HG02642 (cell line): ENCODE measurements around the gene LITAF.
"Not testable (repeated sequence)": the region's sequence is repeated elsewhere in the genome, so short reads cannot be mapped to it uniquely, and the experiment has no call there.

ENCODE experiments used
- ATAC-seq: cut with Tn5 transposase; IDR thresholded peaks from one replicate; pipeline ENCODE4 v1.9.1; 2021; ENCODE audit warnings: mild to moderate bottlenecking; ENCODE audit not compliant: unreplicated experiment, poor library complexity

LITAF gene

DNA sequence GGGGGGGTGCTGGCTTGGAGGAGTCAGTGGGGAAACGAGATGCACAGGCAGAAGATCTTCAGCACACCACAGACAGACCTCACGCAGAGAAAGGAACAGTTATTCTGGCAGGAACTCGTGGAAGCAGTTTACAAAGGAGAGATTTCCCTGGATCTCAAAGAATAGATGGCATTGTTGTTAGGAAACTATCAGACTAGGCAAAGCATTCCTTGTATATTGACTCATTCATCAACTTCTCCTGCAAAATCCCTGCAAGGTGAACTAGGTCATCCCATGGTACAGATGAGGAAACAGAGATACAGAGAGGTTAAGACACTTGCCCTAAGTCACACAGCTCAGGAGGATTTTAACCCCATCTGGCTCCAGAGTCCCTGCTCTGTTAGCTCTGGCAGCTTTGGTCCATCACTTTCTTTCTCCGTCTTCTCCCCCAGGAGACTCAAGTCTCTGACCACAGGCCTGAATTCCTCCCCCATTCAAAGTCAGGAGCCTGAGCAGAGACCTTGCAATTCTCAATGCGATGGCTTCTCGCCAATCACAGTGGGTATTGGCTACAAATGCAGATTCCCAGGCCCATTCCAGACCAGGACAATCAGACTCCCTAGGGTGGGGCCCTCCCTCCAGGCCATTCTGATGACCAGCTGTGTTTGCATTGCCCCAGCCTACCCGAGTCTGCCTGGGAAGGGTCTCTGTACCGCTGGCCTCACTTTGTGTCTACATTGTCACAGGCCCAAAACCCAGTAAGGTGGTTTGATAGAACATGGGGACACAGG is 56.4 kb downstream of the LITAF start:
- no peak for ATAC-seq

- ATAC-seq = no peak
Measured at GRCh38 chr16:11529285-11529684, 57.4 kb downstream of the LITAF start.

GRCh38 chr16:11528053-11528452 is 58.7 kb downstream of the LITAF start:
- ATAC-seq = no peak

DNA sequence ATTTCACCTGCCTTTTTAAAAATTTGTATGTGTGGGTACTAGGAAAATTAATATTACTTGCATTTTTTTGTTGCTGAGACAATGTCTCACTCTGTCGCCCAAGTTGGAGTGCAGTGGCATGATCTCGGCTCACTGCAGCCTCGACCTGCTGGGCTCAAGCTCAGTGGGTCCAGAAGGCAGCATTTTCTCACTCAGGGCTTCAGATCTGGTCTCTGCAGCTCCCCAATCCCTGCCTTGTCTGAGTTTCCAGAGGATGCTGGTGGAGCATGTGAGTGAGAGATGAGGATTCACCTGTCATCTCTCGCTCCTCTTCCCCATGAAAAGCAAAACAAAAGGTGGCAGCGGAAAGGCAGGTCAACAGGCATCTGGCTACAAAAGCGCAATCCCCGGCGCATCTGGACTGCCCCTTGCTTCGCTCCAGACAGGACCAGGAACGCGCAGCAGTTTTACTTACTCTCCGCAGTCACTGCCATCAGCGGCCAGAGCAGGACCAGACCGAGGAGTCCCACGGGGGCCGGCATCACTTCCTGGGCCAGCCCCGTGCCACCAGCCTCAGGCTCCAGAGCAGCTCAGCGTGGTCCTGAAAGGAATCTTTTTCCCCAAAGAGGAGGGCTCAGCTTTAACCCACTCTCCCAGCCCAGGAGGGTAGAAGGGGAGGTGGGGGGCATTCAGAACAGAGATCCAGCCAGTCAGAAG is 59.9 kb downstream of the LITAF start:
- ATAC-seq = no peak

DNA sequence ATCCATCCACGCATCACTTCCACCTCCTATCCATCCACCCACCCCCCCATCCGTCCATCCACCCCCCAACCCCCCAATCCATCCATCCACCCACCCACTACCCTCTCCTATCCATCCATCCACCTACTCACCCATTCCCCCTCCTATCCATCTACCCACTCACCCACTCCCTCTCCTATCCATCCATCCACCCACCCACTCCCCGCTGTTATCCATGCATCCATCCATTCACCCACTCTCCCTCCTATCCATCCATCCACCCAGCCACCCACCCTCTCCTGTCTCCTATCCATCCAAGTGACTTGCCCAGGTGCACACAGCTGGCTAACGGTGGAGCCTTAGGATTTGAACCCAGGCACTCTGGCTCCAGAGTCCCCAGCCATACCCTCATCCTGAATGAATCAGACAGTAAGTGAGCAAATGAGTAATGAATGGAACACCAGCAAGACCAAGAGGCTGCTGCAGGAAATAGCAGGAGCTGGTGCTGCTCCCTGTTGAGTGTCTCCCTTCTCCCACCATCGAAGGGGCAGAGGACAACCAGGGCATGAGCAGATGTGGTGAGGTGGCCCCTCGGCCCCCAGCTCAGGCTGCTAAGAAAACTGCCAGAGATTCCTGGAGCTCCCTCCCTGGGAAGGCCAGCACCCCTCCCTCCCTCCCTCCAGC is 62.5 kb downstream of the LITAF start:
- ATAC-seq = no peak

- no peak for ATAC-seq
Measured at GRCh38 chr16:11521055-11521454, 65.7 kb downstream of the LITAF start.

GRCh38 chr16:11520442-11520841 is 66.3 kb downstream of the LITAF start:
- no peak for ATAC-seq

GRCh38 chr16:11517961-11518360 is 68.8 kb downstream of the LITAF start:
- no peak for ATAC-seq

- ATAC-seq = no peak
Measured at GRCh38 chr16:11515540-11516430, 70.9 kb downstream of the LITAF start.

- ATAC-seq = no peak
Measured at GRCh38 chr16:11514283-11514682, 72.4 kb downstream of the LITAF start.

DNA sequence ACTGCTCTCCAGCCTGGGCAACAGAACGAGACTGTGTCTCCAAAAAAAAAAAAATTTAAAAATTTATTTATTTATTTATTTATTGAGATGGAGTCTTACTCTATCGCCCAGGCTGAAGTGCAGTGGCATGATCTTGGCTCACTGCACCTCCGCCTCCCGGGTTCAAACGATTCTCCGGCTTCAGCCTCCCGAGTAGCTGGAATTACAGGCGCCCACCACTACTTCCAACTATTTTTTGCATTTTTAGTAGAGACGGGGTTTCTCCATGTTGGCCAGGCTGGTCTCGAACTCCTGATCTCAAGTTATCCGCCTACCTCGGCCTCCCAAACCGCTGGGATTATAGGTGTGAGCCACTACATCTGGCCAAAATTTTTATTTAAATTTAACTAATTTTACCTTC is 73.4 kb downstream of the LITAF start:
- ATAC-seq = not testable (repeated sequence)

DNA sequence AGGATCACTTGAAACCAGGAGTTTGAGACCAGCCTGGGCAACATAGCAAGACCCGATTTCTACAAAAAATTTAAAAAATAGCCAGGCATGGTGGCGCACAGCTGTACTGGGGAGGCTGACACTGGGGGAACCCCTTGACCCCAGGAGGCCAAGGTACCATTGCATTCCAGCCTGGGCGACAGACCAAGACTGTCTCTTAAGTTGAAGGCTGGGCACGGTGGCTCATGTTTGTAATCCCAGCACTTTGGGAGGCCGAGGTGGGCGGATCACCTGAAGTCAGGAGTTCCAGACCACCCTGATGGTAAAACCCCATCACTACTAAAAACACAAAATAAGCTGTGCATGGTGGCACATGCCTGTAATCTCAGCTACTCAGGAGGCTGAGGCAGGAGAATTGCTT is 74.9 kb downstream of the LITAF start:
- no peak for ATAC-seq

GRCh38 chr16:11511328-11511727 is 75.4 kb downstream of the LITAF start:
- no peak for ATAC-seq

DNA sequence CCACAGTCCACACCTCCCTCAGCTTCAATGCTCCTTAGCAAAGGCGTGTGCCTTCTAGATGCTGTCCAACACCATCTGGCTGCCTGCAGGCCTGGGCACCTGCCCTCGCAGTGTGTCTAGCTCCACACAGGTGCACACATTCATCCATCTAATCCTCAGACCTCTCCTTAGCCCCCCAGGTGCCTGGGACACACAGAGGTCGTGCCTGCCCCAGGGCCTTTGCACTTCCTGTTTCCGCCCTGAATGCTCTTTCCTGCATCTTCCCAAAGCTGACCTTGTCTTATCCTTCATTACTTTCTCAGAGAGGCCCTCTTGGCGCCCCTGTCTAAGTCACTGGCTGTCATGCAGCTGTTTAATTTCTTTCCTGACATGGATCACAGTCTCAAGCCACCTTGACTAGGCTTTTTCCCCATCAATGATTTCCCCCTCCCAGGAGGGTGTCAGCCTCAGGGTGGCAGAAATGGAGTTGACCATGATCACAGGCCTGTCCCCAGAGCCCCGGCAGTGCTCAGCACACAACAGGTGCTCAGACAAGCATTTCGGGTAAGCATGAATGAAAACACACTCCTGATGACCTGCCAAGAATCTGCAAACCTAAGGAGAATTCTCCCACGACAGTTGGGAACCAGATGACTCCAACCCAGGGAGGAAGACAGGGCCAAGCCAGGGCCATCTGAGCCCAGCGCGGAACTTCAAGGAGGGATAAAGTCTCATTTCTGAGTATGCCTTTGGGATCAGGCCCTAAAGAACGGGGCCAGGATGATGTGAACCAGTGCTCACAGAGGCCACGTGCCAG is 76.3 kb downstream of the LITAF start:
- no peak for ATAC-seq

- no peak for ATAC-seq
Measured at GRCh38 chr16:11507991-11508390, 78.7 kb downstream of the LITAF start.

GRCh38 chr16:11507350-11507749 is 79.4 kb downstream of the LITAF start:
- no peak for ATAC-seq

- no peak for ATAC-seq
Measured at GRCh38 chr16:11506741-11507305, 79.9 kb downstream of the LITAF start.

GRCh38 chr16:11504261-11504660 is 82.5 kb downstream of the LITAF start:
- not testable (repeated sequence) for ATAC-seq

GRCh38 chr16:11503566-11503965 is 83.2 kb downstream of the LITAF start:
- no peak for ATAC-seq
